ENCODE data around the gene SMPD4.
A peak's percentile ranks its signal among the peaks of the same experiment; 100 is the strongest.
"Not testable (repeated sequence)": the region's sequence is repeated elsewhere in the genome, so short reads cannot be mapped to it uniquely, and the experiment has no call there.

Gene SMPD4

GRCh38 chr2:130156624-130157004 is 24.8 kb downstream of the SMPD4 start:
- H3K27me3 ChIP-seq (ENCODE audit: control insufficient read depth, insufficient read depth, low read length) = no peaks in the 10 kb centered on the region
- H3K9ac ChIP-seq = no peak overlapping the region
- H3K4me1 ChIP-seq = peaks cover 2% of the 10 kb centered on the region
- no peaks in the 10 kb centered on the region for H3K36me3 ChIP-seq (ENCODE audit: control insufficient read depth, insufficient read depth, low read length)
- no peaks in the 10 kb centered on the region for H3K9me3 ChIP-seq (ENCODE audit: control insufficient read depth, low read length)
- H2AFZ ChIP-seq = no peak overlapping the region
- TF ChIP-seq, protein P1, sequence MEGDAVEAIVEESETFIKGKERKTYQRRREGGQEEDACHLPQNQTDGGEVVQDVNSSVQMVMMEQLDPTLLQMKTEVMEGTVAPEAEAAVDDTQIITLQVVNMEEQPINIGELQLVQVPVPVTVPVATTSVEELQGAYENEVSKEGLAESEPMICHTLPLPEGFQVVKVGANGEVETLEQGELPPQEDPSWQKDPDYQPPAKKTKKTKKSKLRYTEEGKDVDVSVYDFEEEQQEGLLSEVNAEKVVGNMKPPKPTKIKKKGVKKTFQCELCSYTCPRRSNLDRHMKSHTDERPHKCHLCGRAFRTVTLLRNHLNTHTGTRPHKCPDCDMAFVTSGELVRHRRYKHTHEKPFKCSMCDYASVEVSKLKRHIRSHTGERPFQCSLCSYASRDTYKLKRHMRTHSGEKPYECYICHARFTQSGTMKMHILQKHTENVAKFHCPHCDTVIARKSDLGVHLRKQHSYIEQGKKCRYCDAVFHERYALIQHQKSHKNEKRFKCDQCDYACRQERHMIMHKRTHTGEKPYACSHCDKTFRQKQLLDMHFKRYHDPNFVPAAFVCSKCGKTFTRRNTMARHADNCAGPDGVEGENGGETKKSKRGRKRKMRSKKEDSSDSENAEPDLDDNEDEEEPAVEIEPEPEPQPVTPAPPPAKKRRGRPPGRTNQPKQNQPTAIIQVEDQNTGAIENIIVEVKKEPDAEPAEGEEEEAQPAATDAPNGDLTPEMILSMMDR (IDR thresholded peaks at IDR 0.05) = no peak
- no peak overlapping the region for H3K4me3 ChIP-seq (ENCODE audit: low read depth, low read length)
- H3K4me2 ChIP-seq (ENCODE audit: low read length) = no peak overlapping the region
- no peak overlapping the region for H3K27ac ChIP-seq
- H3K79me2 ChIP-seq = no peaks in the 10 kb centered on the region

DNA sequence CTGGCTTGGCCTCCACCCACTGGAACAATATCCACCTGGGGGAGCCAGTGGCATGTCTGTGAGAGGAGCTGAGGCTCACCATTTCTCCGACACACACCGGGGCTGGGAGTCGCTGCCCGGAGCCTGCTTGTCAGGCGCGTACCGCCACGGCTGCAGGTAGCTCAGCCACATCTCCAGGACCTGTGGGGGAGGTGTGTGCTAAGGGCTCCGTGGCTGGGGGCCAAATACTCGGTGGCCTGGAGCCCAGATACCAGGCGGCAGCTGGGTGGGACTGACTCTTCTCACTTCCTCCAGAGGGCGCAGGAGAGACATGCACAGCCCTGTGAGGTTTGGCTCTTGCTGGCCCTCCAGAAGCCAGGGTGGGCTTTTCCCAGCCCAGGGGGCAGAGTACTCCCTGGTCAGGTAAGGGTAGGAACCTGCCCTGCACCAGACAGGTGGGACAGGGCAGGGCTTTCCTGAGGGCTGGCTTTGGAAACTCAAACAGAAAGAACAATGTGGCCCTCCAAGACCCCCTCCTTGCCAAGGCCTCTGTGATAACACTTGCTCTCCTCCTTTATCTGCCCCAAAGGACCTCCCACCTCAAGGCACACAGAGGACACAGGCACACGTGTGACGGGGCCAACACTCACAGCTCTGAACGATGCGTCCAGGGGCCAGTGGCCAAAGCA is 25.3 kb downstream of the SMPD4 start:
- not testable (repeated sequence) for H3K36me3 ChIP-seq (ENCODE audit: control insufficient read depth, insufficient read depth, low read length); H3K79me2 ChIP-seq; H3K9me3 ChIP-seq (ENCODE audit: control insufficient read depth, low read length); H3K4me3 ChIP-seq (ENCODE audit: low read depth, low read length); H3K9ac ChIP-seq; H3K4me1 ChIP-seq; H3K27me3 ChIP-seq (ENCODE audit: control insufficient read depth, insufficient read depth, low read length)
- H3K27ac ChIP-seq = peak overlapping the region; percentile 27
- TF ChIP-seq, protein P1 (IDR thresholded peaks at IDR 0.05) = peak; percentile 85
- H3K4me2 ChIP-seq (ENCODE audit: low read length) = peak overlapping the region; percentile 4
- peak overlapping the region; percentile 25 for H2AFZ ChIP-seq

- Histone ChIP-seq H3K79me2 (no peaks in the 10 kb centered on the region), H3K27me3 (ENCODE audit: control insufficient read depth, insufficient read depth, low read length) (no peaks in the 10 kb centered on the region), H3K36me3 (ENCODE audit: control insufficient read depth, insufficient read depth, low read length) (no peaks in the 10 kb centered on the region), H3K4me2 (ENCODE audit: low read length) (no peak overlapping the region), H3K4me3 (ENCODE audit: low read depth, low read length) (no peak overlapping the region), H3K27ac (peak overlapping the region; percentile 27), H3K9ac (no peak overlapping the region), H3K9me3 (ENCODE audit: control insufficient read depth, low read length) (no peaks in the 10 kb centered on the region), H2AFZ (no peak overlapping the region), H3K4me1 (peaks cover 2% of the 10 kb centered on the region)
- TF ChIP-seq, protein P1 (IDR thresholded peaks at IDR 0.05) = no peak
Measured at GRCh38 chr2:130154773-130155765, 26.3 kb downstream of the SMPD4 start.

GRCh38 chr2:130154423-130154770 is 27.0 kb downstream of the SMPD4 start:
- not testable (repeated sequence) for H3K4me3 ChIP-seq (ENCODE audit: low read depth, low read length); H3K4me1 ChIP-seq; H3K4me2 ChIP-seq (ENCODE audit: low read length); H3K9me3 ChIP-seq (ENCODE audit: control insufficient read depth, low read length); H3K79me2 ChIP-seq; H3K27me3 ChIP-seq (ENCODE audit: control insufficient read depth, insufficient read depth, low read length); H3K27ac ChIP-seq; H3K9ac ChIP-seq; H2AFZ ChIP-seq; H3K36me3 ChIP-seq (ENCODE audit: control insufficient read depth, insufficient read depth, low read length)

DNA sequence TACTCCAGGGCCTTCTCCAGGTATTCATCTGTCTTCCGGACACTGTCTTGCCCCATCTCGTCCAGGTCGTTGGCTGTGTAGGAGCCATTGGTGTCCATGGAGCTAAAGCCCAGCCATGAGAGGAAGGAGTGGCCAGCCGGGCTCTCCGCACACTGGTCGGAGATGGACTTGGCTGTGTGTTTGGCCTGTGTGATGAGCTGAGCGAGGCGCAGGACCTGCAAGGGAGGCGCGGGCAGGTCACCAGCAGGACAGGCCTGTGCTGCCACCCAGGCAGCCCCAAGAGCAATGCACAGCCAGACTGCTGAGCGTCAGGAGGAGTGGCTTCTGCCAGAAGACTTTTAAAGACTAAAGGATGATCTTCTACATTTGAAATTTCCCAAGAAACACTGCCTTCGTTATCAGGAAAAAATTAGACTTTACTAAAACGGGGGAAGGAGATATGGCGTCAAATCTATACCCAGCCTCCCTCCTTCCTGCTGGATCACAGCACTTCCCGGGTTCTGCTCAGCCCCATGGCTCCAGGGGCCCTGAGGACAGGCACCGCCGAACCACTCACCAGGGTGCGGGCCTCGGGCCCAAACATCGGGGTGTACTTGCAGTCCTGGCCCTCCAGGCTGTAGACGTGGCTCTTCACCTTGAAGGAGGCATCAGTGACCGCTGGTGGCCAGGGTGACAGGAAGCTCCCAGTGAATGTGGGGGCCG is 27.5 kb downstream of the SMPD4 start:
- H3K27me3 ChIP-seq (ENCODE audit: control insufficient read depth, insufficient read depth, low read length); H3K9me3 ChIP-seq (ENCODE audit: control insufficient read depth, low read length); H3K27ac ChIP-seq; H3K4me2 ChIP-seq (ENCODE audit: low read length); H2AFZ ChIP-seq; H3K4me1 ChIP-seq; H3K9ac ChIP-seq; H3K36me3 ChIP-seq (ENCODE audit: control insufficient read depth, insufficient read depth, low read length); H3K79me2 ChIP-seq; H3K4me3 ChIP-seq (ENCODE audit: low read depth, low read length): not testable (repeated sequence)

All from parathyroid adenoma (tissue), 2 donors.